Osteocyte (in vitro differentiated cells): ENCODE results near the gene C5orf47. TPM values are rescaled to one million over a fixed set of nuclear protein-coding genes. Genes with fewer than 3 reads are reported as not detected.
A peak's percentile ranks its signal among the peaks of the same experiment; 100 is the strongest.

Experiments used
- DNase-seq: peaks from one replicate; pipeline ENCODE4 v3.0.0; 2021; ENCODE audit warnings: mixed read lengths; ENCODE audit not compliant: unreplicated experiment; ENCODE audit errors: extremely low spot score
- H3K27ac Mint-ChIP-seq: one replicate; pipeline ENCODE4 v1.8.0; 2021; ENCODE audit warnings: mild to moderate bottlenecking, mixed read lengths; ENCODE audit not compliant: unreplicated experiment
- H3K27me3 Mint-ChIP-seq: one replicate; pipeline ENCODE4 v1.8.0; 2021; ENCODE audit warnings: mixed read lengths; ENCODE audit not compliant: unreplicated experiment
- H3K36me3 Mint-ChIP-seq: one replicate; pipeline ENCODE4 v1.8.0; 2021; ENCODE audit warnings: mixed read lengths; ENCODE audit not compliant: unreplicated experiment
- H3K4me1 Mint-ChIP-seq: one replicate; pipeline ENCODE4 v1.8.0; 2021; ENCODE audit warnings: mixed read lengths; ENCODE audit not compliant: unreplicated experiment
- H3K4me3 Mint-ChIP-seq: one replicate; pipeline ENCODE4 v1.8.0; 2021; ENCODE audit warnings: mild to moderate bottlenecking, moderate library complexity, mixed read lengths; ENCODE audit not compliant: unreplicated experiment
- H3K9me3 Mint-ChIP-seq: one replicate; pipeline ENCODE4 v1.8.0; 2021; ENCODE audit warnings: mixed read lengths; ENCODE audit not compliant: unreplicated experiment
- CTCF ChIP-seq: fragments of 200-600 bp; sonication (generic); IDR thresholded peaks from 2 replicates; pipeline ENCODE4 v1.5.0; 2021; ENCODE audit warnings: antibody characterized with exemption, mild to moderate bottlenecking, moderate library complexity
- total RNA-seq: library from RNA; stranded (reverse); gene quantifications from 2 replicates; pipeline ENCODE4 v1.2.1, GENCODE V29; 2021

Gene C5orf47
- total RNA-seq, 1 donor from 2014 or later = not detected

GRCh38 chr5:173974688-173975239 is 14.2 kb upstream of the C5orf47 start:
- H3K36me3 Mint-ChIP-seq = peaks cover 4% of the 10 kb centered on the region
- peaks cover 33% of the 10 kb centered on the region for H3K27me3 Mint-ChIP-seq

GRCh38 chr5:173981185-173981761 is 7.7 kb upstream of the C5orf47 start:
- Mint-ChIP-seq H3K36me3 (peaks cover 4% of the 10 kb centered on the region), H3K27ac (no peak overlapping the region), H3K27me3 (peaks cover 75% of the 10 kb centered on the region), H3K9me3 (peaks cover 6% of the 10 kb centered on the region), H3K4me1 (no peaks in the 10 kb centered on the region), H3K4me3 (no peak overlapping the region)
- no peak for DNase-seq
- no peak for TF ChIP-seq CTCF

More at GRCh38 chr5:173974688-173975239, 14.2 kb upstream of the C5orf47 start:
- Mint-ChIP-seq H3K27ac (no peak overlapping the region), H3K4me1 (peaks cover 11% of the 10 kb centered on the region), H3K4me3 (no peak overlapping the region), H3K9me3 (no peaks in the 10 kb centered on the region)
- no peak for TF ChIP-seq CTCF
- no peak for DNase-seq

DNA sequence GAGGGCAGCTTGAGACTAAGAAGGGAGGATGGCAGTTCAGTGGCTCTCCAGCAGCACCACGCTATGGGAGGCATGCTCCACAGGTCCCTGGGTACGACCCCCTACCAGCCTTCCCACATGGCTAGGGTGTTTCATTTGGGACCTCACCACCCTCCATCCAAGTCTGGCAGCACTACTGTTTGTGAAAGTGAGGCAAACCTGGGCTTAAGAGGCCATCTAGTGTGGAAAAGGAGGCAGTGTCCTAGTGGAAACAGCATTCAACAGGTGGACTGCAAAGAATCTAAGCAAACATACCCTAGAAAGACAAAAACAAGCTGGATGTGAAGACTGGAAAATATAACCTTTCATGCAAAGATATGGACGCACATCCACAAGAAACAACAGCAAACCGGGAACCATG is 4.8 kb upstream of the C5orf47 start:
- Mint-ChIP-seq H3K36me3 (no peaks in the 10 kb centered on the region), H3K9me3 (peaks cover 6% of the 10 kb centered on the region)
- DNase-seq = no peak

GRCh38 chr5:173989432-173990082 is 587 bp downstream of the C5orf47 start:
- Mint-ChIP-seq H3K27me3 (peaks cover 25% of the 10 kb centered on the region), H3K4me1 (no peaks in the 10 kb centered on the region), H3K9me3 (peaks cover 5% of the 10 kb centered on the region), H3K36me3 (no peaks in the 10 kb centered on the region), H3K4me3 (no peak overlapping the region), H3K27ac (no peak overlapping the region)
- no peak for TF ChIP-seq CTCF
- DNase-seq = no peak

More for the DNA sequence above, 4.8 kb upstream of the C5orf47 start:
- no peaks in the 10 kb centered on the region for H3K4me1 Mint-ChIP-seq
- no peak overlapping the region for H3K4me3 Mint-ChIP-seq
- peaks cover 50% of the 10 kb centered on the region for H3K27me3 Mint-ChIP-seq
- no peak overlapping the region for H3K27ac Mint-ChIP-seq
- peak; percentile 43 for TF ChIP-seq CTCF

GRCh38 chr5:173997331-173997730 is 8.4 kb downstream of the C5orf47 start:
- peaks cover 59% of the 10 kb centered on the region for H3K27me3 Mint-ChIP-seq
- no peaks in the 10 kb centered on the region for H3K9me3 Mint-ChIP-seq
- no peak overlapping the region for H3K27ac Mint-ChIP-seq
- no peak for DNase-seq
- no peak overlapping the region for H3K4me3 Mint-ChIP-seq
- no peaks in the 10 kb centered on the region for H3K36me3 Mint-ChIP-seq
- TF ChIP-seq CTCF = no peak
- H3K4me1 Mint-ChIP-seq = no peaks in the 10 kb centered on the region
